NCI-H128 (cell line): ENCODE data around the gene PACSIN1.

Experiments used
- DNase-seq: peaks from one replicate; lab custom pipeline; 2025; ENCODE audit not compliant: unreplicated experiment; lab: John Stamatoyannopoulos, UW

PACSIN1 gene, protein sequence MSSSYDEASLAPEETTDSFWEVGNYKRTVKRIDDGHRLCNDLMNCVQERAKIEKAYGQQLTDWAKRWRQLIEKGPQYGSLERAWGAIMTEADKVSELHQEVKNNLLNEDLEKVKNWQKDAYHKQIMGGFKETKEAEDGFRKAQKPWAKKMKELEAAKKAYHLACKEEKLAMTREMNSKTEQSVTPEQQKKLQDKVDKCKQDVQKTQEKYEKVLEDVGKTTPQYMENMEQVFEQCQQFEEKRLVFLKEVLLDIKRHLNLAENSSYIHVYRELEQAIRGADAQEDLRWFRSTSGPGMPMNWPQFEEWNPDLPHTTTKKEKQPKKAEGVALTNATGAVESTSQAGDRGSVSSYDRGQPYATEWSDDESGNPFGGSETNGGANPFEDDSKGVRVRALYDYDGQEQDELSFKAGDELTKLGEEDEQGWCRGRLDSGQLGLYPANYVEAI

DNA sequence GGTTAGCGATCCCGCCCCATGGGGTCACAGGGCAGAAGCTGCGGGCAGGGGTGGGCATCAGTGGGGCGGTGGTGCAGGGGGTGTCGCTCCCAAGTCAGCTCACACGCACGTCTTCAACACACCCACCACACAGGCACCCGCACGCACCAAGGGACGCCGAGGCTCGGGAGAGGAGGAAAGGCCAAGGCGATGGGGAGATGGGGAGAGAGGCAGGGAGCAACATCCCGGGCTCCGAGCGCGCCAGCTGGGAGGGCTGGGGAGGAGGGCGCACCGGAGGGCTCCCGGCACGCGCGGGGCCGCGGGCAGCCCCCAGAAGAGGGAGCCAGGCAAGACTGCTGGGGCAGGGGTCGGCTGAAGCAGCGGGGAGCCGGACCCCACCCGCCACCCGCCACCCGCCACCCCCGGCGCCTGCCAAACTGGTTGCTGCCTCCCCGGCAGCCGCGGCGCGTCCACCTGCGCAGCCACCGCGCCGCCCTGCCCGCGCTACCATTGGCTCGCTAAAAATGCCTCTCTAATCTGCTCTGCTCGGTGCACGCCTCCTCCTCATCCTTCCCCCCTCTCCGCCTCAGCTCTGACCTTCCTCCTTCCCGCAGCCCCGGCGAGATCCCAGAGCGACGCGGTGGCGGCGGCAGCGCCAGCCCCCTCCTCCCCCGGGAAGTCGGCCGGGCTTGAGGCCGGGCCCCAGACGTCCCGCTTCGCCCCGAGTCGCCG is at the start of gene PACSIN1:
Gene PACSIN1 (plus strand): TSS at position 546 of the 711 bp plus-strand sequence. CDS start 60,230 bp downstream, outside the sequence.
- peak; percentile 16 for DNase-seq

DNA sequence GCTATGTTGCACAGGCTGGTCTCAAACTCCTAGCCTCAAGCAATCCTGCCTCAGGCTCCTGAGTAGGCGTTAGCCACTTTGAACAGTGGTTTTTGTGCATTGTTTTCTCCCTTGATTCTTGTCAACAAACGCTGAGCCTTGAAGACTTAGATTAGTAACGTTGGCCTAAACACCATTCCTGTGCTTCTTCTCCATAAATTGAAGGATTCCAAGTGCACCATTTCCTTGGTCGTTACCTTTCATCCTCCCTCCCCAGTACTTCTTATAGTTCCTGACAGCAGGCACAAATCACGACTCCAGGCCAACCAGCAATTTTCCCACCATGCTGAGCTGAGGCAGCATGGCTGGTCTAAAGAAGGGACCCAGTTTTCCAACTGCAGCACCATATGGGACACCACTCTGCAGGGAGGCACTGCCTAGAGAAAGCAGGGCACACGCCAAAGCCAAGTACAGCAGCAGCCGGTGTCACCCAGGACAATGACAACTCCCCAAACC is 49.0 kb upstream of the PACSIN1 start:
- DNase-seq, result no peak

DNA sequence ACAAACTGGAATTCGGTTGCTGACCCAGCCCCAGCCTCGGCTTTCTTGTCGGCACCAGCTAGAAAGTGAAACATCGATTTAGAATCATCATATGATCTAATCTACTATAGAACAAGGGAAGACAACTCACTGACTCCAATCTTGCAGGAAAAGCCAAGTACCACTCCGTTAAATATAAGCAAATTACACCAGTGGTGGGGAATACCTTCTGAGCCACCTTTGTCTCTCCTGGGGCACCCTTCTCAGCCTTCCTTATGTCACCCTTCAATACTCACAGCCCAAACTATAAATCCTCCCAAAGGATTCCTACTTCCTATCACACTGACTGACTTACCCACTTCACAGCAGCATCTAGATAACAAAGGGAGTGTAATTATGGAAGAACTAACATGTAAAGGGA is 47.5 kb upstream of the PACSIN1 start:
- no peak for DNase-seq

DNA sequence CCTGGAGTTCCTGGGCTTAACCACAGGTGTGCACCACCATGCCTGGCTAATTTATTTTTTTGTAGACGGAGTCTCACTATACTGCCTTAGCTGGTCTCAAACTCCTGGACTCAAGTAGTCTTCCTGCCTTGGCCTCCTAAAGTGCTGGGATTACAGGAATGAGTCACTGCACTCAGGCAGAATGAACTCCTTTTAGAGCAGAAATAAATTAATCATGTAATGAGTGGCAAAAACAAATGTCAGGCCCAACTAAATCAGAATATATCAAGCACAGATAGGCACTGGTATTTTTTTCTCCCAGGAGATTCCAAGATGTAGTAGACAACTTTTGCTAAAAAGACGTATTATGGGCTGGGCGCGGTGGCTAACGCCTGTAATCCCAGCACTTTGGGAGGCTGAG is 42.6 kb upstream of the PACSIN1 start:
- DNase-seq, result no peak

DNA sequence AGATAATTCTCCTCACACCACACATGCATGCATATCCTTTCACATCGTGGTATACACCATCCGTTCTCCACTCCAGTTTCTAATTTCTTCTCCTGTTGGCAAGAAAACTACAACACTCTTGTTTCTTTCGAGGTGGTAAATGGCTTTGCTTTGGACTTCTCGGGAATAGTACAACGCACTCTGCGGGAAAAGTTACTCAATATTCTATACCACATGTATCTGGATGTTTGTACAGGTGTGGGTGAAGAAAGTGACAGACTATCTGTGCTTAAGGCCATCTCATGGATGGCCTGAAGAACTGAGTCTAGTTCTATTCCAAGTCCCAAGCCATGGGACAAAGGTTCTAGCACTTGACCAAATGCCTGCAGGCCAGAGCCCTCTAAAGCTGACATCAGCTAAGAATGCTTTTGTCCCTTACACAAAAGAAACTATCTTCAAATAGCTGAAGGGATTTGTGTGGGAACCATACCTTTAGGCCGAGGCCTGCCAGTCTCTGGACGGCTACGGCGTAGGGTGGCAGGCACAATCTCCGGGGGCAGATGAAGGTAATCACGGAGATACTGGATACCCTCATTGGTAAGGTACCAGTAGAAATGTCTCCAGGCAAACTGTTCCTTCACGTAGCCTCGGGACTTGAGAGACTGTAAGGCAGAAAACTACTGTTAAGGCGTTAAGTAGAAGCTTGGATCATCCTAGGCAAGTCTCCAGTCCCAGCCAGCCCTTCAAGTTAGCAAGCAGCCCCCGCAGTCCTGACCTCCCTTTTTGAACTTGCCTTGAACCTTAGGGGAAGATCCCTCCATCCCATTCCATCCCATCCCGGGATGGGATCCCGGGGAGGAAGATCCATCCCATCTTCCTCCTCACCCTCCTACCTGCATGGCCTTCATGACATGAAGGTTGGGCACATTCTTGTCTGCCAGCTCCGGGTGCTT is 41.4 kb upstream of the PACSIN1 start:
- DNase-seq, result no peak

DNA sequence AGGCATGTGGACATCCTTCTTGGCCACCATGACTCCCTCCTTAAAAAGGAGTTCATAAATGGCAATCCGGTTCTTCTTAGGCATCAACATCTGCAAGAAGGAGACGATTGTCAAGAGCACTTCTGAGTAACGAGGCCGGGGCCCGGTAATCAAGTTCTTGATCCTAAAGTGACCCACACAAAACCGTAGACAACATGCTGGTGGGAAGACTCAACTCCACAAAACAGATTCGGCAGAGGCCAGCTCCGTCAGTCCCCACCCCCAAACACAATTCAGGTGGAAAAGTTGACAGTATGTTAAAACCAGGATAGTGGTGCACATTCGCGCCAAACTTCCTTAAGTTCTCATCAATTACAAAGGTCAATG is 40.8 kb upstream of the PACSIN1 start:
- no peak for DNase-seq

DNA sequence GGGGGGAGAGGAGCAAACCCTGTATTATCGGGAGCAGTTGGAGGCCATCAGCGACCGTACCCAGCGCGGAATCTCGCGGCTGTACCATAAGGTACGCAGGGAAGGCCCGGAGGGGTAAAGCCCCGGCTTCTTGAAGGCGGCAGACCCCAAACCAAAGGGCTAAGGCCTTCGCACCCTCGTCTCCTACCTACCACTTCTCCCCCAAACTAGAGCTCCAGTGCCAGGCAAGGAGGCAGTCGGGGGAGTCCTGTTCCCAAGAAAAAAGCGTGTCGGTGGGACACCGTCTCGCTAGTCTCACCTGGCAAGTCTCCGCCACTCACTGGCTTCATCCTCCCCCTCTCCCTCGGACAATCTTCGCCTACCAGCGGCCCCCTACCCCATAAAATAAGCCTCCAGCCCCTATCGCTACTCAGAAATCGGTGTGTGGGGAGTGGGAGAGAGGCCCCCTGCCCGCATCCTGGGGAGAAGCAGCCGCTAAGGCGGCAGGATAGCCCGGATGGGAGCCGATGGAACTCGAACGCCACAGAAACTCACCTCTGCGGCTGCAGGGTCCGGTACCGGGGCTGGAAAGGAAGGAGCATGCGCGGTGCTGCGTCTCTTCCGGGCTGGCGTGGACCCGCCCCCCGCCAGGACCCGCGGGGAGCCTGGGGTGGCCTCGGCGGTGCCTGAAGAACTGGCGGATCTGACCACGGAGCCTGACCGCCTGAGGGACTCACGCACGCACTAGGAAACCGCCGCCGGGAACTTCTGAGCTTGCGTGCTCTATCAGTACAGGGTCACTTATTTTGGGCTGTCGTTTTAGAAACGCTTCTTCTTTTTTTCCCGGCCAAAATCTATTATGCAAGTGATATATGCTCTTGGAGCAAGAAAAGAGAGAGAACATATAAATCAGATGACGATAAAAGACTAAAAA is 40.1 kb upstream of the PACSIN1 start, which contains the start of gene RPS10:
Gene RPS10 (minus strand): TSS at position 572 of the 913 bp plus-strand sequence. CDS start 848 bp downstream, outside the sequence.
- peak; percentile 85 for DNase-seq

DNA sequence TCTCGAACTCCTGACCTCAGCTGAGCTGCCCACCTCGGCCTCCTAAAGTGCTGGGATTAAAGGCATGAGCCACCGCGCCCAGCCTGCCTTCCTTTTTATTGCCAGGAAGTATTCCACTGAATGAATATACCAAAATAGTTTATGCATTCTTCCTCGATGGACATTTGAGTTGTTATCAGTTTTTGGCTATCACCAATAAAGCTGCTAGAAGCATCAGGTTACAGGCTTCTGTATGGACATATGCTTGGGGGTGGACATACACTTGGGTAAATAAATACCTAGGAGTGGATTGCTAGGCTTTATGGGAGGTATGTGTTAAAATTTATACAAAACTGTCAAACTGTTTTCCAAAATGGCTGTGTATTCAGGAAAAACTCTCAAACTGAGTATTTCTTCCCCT is 30.0 kb upstream of the PACSIN1 start:
- DNase-seq, result no peak

DNA sequence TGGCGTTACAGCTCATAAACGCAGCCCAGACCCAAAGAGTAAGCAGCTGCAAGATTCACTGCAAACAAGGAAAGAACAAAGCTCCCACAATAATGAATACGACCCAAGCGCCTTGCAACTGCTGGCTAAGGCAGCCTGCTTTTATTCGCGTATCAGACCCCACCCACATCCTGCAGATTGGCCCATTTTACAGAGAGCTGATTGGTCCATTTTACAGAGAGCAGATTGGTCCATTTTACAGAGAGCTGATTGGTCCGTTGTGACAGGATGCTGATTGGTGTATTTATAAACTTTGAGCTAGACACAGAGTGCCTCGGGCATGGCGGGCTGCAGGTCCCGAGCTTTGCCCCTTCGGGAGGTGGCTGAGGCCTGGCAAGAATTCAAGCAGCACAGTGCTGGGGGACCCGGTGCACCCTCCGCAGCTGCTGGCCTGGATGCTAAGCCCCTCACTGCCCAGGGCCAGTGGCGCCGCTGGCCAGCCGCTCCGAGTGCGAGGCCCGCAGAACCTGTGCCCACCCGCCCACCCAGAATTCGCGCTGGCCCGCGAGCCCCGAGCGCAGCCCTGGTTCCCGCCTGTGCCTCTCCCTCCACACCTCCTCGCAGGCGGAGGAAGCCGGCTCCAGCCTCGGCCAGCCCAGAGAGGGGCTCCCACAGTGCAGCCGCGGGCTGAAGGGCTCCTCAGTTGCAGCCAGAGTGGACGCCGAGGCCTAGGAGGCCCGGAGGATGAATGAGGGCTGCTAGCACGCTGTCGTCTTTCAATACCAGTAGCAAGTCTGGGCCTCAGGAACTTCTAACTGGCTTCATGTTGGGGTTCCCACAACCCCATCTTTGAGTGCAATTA is 28.9 kb upstream of the PACSIN1 start:
- DNase-seq, result no peak

DNA sequence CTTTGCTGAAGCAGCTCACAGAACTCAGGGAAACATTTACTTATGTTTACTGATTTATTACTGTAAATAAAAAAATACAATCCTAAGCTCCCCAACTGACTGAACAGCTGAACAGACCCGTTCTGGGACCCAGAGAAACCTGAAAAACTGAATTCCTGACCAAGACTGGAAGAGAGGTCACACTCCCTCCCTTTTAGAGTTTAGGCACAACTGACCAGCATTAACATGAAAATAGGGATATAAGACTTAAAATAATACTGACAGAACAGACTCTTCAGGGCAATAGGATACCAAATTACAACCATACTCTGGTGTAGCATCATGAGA is 28.3 kb upstream of the PACSIN1 start:
- DNase-seq, result no peak

DNA sequence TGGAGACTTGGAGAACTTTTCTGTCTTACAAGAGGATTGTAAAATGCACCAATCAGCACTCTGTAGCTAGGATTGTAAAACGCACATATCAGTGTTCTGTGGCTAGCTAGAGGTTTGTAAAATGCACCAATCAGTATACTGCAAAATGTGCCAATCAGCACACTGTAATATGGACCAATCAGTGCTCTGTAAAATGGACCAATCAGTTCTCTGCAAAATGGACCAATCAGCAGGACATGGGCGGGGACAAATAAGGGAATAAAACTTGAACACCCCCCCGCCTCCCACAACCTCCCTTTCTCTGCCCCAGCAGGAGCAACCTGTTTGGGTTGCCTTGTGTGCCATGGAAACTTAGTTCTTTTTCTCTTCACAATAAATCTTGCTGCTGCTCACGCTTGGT is 27.2 kb upstream of the PACSIN1 start:
- no peak for DNase-seq

DNA sequence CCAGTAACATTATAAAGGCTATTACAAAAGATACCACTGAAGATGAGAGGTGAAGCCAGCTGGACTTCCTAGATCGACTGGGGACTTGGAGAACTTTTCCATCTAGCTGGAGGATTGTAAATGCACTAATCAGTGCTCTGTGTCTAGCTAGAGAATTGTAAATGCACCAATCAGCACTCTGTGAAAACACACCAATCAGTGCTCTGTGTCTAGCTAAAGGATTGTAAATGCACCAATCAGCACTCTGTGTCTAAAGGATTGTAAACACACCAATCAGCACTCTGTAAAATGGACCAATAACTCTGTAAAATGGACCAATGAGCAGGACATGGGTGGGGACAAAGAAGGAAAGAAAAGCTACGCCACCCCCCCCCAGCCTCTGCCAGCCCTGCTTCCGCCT is 26.4 kb upstream of the PACSIN1 start:
- no peak for DNase-seq

DNA sequence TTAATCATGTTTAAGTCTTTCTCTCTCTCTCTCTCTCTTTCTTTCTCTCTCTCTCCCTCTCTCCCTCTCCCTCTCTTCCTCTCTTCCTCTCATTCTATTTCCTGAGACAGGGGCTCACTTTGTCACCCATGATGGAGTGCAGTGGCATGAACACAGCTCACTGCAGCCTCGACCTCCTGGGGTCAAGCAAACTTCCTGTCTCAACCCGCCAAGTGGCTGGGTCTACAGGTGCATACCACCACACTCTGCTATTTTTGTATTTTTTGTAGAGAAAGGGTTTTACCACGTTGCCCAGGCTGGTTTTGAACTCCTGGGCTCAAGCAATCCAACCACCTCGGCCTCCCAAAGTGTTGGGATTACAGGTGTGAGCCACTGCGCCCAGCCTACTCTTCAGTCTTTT is 24.4 kb upstream of the PACSIN1 start:
- DNase-seq, result no peak

DNA sequence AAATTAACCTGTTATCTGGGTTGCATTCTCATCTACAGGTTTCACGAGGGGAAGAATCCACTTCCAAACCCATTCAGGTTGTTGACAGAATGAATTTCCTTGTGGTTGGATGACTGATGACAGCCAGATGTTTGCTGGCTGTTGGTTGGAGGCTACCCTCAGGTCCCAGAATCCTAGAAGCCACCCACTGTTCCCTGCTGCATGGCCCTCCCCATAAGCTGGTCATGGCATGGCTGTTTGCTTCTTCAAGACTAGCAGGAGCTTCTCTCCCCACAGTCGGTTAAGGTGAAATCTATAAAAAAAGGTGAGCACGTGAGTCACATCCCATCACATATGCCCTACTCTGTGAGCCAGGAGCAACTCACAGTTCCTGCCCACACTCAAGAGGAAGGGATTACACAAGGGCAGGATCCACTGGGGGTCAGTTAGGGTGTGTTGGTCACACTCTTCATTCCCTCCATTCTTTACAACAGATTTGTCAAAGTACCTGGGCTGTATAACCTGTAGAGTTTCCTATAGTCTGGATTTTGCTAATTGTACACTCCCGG is 20.5 kb upstream of the PACSIN1 start:
- no peak for DNase-seq

DNA sequence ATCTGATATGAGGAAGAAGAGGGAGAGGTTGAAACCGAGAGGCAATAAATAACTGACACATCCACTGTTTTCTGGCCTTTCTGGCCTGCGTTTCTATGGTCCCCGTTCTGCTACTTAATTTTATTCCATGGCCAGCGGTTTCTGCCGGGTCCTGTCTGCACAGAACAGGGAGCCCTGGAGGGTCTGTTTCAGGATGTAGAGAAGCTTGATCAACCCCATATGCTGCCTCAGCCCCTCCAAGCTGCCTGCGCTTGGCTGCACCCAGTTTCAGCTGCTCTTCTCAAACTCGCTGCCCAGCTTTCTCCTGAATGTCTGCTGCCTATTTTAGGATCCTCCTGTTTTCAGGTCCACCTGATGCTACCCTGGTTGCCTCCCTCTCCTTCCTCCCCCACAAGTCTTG is 18.5 kb upstream of the PACSIN1 start:
- DNase-seq, result no peak

DNA sequence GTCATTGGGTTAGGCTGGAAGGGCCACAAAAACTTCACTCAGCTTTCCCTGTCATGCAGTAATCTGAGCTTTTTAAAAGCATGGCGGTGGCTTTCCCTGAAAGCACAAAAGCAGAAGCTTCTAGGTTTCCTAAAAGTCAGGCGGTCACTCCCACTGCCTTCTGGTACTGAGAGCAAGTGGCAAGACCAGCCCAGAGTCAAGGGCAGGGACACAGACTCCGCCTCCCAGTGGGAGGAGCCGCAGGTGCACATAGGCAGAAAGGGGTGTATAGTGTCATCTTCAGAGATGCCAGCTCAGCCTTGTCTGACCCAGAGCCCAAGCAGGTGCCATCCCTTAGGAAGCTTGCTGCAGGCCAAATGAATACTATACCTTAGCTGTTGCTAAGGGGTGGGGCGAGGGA is 18.0 kb upstream of the PACSIN1 start:
- no peak for DNase-seq

DNA sequence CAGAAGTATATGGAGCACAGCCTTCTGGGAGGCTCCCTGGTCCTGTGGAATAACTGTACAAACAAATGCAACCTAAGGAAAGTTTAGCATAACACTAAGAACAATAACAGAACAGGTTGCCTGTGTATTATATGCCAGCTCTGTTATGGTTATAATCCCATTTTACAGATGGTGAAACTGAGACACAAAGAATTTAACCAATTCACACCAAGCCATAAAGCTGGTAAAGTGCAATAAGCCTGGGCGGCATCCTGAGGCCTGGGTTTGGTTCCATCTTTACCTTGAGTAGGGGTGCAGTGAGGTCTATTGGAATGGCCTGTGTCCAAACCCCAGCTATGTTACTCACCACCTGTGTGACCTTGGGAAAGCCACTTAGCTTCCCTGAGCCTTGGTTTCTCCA is 14.7 kb upstream of the PACSIN1 start:
- no peak for DNase-seq

DNA sequence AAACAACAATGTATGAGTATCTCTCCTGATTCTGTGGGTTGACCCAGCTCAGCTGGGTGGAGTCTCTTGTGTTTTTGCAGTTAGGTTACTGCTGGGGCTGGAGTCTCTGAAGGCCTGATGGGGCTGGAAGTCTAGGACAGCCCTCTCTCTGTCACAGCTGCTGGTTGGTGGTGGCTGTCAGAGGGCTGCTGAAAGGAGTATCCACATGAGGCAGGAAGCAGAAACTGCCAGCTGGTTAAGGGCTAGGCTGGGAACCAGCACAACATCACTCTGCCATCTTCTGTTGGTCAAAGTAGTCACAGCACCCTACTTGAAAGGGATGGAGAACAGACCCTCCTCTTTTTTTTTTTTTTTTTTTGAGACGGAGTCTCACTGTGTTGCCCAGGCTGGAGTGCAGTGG is 10.0 kb upstream of the PACSIN1 start:
- no peak for DNase-seq

DNA sequence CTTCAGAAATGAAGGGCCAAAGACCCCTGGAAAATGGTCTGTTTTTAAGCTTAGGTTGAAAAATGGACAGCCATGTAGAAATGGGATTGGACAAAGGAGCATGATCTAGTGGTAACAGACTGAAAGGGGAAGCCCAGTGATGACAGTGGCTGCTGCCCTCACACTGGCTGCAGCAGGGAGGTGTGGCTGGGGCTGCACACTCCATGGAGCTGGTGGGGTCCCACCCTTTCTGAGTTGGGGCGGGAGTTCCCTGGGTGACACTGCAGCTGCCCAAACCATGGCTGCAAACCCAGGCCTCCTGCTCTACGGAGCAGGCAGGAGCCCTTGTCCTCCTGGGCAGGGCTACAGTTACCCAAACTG is 8.5 kb upstream of the PACSIN1 start:
- no peak for DNase-seq
